ENCODE data around the gene HOXA6.

The HOXA6 gene

DNA sequence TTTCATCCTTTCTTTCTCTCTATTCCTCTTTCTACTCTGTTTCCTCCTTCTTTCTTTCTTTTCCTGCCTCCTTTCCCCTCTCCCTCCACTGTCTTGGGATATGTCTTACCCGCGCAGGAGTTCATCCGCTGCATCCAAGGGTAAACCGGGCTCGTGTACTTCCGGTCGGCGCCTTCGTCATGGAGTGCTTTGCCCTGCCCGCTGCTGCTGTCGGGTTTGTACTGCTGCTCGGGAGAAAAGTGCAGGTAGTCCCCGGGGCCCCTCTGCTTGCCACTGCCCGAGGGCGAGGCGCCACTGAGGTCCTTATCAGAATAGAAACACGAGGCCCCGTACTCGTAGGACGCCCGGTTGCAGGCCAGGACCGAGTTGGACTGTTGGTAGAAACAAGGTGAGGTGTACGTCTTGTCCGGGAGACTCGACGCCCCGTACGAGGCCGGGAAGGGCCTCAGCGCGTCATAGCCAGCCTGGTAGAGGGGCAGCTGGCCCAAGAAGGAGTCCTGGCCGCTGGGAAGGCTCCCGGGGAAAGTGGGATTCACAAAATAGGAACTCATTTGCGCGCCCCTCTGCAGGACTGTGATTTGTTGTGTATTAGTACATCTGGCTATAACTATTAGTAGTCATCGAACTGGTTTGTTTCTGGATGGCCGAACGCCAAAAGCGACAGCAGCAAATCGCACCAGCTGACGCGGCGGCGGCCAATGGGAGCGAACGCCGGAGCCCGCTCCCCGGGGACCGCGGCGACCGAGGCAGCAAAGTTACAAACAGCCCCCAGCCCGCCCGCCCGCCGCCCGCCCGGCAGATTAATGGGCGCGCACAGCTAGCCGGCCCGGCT lies at the start of gene HOXA6:
HOXA6 (minus strand) TSS at position 576 of the 832 bp plus-strand sequence; CDS start at position 551, 25 bp downstream.
- no peak for DNase-seq (ENCODE audit: low spot score)

DNA sequence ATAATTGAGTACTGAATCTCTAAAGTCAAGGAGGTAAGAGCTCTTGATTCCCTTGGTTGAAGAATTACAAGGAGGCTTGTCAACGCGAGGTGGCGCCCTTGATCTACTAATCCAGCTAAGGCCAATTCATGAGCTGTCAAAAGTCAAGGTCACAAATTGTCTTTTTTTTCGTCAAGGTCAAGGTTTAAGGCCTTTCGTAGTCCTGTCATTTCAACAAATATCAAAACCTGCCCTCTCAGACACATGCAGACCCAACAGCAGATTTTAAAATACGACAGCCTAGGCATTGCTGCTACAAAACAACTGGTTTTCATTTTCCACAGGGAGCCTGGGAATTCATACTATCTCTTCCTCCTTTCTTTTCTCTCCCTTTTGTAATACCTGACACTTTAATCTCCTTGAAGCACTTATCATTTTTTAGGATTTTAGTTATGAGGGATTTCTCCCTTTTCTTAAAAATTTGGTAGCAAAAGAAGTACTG lies 48.8 kb upstream of the HOXA6 start:
- DNase-seq (ENCODE audit: low spot score): peak; percentile 82

DNA sequence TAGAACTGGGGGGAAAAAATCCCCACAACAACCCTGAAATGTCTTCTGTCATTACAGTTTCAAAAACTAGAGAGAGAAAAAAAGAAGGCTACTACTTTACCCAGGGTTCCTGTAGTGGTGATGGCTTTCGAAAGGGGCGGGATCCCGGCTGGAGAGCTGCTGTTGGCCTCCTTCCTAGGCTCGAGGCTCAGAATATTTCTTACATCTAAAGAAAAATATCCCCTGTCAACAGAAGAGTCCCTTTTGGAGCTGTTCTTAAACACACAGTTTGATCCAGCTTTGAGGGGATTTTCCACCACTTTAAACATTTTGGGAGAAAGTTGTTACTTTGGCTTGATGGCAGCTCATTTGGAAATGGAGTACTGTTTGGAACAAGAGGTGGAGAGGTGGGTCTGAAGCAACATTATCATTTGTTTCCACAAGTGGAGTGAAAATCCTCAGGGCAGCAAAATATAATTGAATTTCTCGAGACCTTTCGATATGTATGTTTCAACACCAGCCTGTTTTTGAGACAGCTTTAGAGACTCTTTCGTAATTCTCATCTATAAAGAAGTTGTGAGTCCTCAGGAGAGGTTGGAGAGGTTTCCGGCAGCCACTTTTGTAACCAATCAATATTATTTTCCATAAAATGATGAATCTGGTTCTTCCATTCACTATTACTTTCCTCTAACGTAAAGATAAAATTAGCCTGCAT lies 47.3 kb upstream of the HOXA6 start:
- no peak for DNase-seq (ENCODE audit: low spot score)

DNA sequence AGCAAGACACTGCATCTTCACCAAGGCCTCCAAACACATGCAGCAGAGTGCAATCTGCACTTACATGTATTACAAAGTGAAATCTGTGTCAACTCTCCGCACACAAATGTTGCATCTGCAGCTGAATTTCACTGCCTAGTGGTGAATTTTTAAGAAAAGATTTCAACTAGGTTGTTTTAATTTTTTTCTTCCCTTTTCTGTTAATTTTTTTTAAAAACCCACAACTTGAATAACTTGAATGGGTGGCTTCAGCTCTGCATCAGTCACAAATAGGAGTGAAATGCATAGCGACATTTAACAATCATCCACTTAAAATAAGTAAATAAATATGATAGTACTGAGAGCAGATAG lies 46.4 kb upstream of the HOXA6 start:
- no peak for DNase-seq (ENCODE audit: low spot score)

DNA sequence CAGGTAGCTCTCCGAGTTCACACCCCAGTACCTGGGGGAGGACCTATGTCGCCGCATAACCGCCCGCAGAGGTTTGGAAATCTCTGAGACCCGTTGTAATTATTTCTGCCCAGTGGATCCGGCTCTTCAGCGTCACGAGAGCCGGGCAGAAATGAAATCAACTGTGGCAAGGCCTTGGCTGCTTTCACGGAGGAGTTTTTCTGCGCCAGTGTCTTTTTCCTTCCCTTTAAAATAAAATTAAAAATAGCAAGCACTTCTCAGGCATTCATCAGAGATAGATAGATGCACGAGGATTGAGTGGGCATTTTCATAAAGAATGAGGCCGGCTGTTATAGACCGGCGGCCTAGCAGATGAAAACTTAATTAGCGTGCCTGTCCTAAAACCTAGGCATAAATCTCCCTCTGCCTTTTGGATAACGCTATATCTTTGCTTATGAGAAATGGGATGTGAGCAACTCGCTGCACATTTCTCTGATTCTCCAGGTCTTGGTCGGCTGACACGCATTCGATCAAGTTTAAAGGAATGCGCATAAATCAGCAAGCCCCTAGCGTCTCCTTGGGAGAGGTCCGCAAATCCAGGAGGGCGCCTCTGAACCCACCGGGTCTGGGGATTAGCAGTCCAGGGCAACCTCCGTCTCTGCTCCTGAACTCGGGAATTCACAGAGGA lies 45.9 kb upstream of the HOXA6 start:
- no peak for DNase-seq (ENCODE audit: low spot score)

DNA sequence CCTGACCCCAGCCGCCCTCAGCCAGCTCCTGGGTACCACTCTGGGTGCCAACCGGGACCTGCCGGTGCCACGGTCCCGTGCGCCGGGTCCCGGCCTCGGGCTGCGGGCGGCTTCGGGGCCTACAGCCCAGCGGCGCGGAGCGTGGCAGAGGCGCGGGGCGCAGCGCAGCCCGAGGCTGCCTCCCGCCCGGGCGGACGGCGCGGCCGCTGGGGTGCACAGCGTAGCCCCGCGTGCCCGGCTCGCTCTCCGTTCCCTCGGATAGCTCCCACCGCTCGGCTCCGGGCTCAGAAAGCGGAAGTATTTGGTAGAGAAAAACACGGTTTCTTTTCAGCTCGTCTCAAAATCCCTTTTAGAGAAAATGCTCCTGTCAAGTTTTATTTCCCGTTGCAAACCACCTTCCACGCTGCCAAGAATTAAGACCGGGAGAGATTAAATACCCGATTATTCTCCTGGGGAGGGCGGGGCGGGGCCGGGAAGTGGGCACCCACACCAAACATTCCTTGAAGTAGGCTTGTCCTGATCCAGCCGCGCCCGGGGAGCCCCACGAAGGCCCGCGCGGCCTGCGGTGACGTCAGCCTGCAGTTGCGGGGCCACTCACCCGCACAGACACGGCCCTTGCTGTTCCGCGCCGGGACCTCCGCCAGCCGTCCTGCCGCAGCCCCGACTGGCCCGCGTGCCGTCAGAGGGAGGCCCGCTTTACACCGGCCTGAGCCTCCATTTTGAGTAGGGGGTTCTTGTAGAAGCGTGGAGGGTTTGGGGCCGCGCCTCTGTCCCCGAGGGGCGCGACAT lies 45.2 kb upstream of the HOXA6 start:
- DNase-seq (ENCODE audit: low spot score): no peak

DNA sequence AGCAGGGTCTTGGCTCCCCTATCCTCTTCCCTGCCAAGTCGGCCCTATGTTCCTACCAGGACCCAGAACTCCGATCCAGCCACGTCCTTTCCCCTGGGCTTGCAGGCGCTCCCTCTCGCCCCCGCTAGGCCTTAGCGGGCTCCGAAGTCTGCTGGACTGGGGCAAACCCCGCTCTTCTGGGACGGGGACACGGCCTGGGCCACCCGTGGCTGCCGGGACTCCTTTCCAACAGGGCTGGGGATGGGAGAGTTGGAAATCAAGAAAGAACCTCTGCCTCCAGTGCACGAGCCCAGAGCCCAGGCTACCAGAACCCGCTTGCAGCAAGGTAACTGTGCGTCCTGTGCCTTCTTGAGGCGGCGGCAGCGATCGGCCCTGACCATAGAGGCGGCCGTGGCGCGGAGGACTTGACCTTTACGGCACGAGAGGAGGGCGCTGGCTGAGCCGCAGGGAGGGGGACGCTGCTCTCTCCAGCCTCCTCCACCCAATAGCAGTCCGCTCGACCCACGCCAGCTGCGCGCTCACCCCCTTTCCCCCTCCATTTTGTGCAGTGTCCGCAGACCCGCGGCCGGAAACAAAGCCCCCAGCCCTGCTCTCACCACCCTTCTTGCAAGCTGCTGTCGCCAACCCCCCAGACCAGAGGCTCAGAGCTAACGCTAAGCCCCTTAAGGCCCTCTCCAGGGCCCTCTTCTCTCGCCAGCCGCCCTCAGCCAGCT lies 44.4 kb upstream of the HOXA6 start:
- DNase-seq (ENCODE audit: low spot score): no peak

DNA sequence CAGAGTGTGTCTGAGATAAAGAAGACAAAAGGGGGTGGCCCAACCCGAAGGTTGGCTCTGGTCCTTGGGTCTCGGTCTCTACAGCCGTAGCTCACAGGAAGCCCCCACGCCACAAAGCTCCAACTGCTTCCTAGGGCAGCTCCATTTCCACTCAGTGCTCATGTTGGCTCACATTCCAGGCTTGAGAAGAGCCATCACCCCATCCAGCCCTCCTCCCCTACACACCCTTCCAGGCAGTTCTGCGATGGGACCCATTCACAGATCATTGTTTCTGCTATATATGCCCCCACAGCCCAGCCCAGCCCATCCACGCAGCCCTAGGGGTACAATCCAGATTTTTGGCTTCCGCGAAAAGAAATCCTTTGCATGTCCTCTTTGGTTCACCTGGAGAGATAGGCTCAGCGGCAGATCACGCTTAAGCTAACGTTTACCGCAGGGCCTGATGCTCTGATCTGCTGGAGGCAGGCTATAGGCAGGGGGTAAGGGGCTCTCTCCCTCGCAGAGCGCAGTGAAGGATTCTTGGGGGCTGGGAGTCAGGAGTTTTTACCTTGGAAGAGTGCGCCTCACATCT lies 43.7 kb upstream of the HOXA6 start:
- DNase-seq (ENCODE audit: low spot score): no peak

DNA sequence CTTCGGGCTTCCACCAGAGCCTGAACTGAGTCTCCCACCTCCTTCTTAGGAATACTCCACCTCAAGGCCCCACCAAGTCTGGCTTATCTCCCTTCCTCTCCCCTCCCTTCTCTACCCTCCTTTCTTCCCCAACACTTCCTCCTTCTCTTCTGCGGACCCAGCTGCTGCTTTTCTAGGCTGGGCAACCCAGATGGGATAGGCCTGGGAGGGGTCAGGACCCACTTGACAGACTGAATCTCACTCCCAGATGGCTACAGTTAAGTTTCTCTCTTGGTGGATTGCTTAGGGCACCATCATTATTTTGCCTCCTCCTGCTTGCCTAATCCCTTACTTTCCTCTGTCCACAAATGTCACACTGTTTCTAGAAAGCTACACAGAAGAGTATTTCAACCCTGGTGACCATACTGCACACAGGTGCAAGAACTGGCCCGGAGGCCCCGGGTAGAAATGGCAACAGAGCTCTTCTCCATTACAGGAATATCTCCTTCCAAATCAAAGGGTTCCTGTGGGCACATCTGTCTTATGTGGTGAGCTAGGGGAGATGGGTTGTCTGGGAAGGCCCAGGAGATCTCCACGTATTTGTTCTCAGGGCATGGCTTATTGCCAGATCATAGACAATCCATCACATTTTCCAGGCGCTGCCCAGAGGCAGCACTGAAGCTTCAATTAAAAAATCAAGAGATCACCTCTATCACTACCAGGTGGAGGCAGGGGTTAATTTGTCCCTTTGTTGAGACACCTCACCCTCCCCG lies 42.6 kb upstream of the HOXA6 start:
- DNase-seq (ENCODE audit: low spot score): no peak

DNA sequence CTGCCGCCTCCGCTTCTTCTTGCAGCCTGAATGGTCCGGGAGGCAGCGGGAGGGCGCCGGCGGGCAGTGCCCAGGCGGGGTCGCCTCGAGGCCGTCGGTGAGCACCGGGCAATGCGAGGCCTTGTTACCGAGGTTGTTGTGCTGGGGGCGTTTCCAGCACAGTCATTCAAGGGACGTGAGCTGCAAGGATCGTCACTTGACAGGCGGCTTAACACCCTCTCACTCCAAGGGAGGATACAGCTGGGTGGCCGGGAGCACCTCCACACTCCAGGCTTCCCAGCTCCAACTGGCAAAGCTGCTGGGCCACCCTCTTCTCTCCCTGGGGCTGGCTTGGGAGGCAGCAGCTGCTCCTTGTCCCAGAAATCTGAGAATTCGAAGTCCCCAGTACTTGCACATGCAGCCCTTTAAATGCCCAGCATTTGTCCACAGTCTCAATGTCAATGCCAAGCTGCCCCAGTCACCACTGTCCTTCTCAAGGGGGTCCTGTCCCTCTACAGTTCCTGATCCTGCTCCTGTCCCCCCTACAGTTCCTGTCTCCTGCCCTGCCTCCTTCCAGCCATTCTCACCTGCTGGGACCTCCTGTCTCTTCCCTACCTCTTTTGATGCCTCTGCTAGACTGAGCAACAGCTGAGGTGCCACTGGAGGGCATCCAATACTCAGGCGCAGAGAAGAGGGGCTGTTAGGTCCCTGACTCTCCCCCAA lies 41.9 kb upstream of the HOXA6 start:
- DNase-seq (ENCODE audit: low spot score): no peak

DNA sequence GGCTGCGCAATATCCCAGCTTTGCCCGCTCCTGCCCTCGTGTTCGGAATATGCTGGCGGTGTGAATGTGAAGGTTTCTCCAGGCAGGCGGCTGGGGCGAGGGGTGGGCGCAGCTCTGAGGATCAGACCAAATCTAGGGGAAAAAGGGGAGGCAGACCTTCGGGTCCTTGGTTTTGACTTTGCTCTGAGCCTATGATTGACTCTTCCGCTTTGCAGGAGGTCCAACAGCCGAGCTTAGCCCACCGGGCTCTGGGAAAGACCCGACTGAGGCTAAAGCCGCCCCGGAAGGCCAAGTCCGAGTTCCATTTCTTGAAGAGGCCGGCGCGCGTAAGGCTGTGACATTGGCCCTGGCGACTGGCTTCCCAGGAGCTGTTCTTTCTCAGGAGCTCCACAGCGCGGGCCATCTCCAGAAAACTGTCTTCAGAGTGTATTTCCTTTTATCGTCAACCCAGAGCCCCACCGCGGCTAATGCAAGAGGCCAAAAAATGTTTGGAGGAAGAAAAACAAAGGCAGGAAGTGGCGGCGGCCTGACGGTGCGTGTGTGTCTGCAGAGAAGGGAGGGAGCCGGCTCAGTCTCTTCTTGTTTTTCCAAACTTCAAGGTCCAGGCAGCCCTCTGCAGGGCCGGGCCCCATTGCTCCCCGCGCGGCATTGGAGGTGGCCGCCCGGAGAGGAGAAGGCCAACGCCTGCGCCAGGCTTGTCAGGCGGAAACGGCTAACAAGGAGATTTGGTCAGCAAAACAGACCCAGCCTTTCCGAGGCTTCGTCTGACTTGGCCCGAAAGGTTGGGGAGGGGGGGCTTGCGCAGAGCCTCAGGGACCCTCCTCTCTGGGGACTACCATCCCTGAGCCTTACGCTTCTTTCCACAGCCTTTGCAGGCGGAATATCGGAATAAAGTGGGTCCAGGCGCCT lies 41.1 kb upstream of the HOXA6 start:
- DNase-seq (ENCODE audit: low spot score): no peak

DNA sequence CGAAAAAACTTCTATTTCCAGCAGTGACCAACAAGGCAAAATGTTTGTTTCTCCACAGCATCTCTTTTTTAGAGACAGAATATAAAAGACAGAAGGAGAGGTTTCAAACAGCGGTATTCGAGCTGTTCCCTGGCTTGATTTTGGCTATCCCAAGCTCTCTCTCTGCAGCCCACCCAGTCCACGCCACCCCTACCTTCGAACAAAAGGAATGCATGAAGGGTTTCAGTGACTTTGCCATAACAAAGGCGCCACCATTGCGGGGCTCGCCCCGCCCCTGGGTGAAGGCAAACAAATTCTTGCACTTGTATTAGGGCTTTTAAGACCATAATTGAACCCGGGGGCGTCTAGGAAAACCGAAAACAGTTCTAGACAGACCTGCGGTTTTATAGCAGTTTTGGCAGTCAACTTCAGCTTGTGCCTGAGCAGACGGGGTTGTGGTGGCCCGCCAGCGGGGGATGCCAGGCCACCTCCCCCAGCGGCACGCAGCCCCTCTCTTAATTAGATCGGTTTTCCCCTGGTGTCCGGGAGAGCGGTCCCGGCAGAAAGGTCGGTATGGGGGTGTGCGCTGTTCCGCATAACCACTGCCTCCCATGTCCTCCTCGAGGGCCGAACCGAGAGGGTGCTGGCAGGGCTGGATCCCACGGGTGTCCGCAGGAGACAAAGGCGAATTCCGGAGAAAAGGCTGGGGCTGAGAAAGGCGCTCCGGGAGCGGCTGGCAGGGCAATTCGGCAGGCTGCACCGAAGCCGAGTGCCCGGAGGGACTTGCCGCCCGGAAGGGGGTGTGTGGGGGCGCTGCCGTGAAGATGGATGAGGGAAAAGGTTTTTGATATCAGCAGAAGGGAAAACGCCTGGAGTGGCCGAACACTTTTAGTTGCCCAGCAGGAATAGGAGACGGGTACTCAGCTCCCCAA lies 40.2 kb upstream of the HOXA6 start:
- DNase-seq (ENCODE audit: low spot score): no peak

DNA sequence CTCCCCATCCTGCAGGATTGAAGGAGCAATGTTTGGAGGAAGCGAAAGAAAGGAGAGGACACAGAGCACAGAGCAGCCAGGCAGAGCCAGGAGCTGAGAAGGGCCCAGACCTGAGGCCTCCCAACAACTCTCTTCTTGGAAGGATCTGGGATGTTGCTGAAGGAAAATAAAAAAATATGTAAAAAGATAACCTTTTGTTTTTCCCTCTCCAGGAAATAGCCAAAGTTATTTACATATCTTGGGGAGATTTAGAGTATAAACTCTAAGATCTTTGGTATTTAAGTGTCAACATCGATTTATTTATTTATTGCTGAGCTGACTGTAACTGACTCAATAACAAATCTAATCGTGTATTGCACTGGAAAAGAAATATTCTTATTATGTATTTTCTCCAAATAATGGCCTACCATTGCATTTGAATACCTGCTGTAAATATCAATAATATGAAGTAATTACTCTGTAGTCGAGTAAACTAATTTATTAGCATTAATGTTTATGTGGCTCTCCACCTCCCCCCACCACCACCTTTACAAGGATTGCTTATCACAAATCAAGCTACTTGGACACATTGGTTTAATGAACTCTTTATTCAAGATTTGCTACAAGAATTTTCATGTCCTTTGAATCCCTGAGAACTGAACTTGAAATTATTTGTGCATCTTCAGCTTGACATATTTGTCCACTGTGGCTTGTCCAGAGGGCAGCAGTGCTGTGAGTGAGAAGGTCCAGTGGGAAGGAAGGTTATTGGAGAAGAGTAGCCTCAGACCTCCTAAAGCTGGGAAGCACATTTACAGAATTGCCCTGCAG lies 39.3 kb upstream of the HOXA6 start:
- no peak for DNase-seq (ENCODE audit: low spot score)

DNA sequence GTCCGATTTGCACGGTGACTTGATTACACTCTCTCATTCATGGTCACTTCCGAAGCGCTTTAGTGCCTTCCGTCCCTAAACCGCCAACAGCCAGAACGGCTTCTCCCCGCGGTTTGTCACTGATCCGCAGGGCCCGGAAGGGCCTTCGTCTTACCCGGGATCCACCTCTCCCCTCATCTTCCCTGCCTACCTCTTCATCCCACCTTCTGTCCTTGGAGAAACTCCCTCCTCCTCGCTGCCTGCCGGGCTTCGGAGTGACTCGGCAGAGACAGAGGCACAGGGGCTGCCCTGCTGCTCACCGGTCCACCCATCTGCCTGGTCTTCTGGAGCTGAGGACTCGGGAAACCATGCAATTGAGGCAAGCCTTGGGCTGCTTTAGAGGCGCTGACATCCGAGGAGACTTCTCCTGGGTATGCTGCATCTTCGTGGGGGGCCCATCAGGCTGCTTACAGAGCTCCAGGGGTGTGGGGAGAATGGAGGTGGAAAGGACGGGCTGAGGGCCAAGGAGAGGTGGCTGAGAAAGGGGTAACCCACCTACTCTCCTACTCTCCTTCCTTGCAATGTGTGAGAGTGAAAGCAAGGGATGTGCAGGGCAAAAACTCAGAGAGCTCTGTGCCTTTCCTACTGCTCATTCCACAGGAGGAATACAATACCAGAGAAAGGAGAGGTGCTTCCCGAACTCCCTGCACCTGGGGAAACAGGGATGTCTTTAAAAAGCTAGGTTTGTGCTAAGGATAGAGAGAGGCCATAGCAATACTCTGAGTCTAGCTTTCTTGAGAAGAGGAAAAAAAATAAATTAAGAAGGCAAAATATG lies 38.5 kb upstream of the HOXA6 start:
- DNase-seq (ENCODE audit: low spot score): no peak

DNA sequence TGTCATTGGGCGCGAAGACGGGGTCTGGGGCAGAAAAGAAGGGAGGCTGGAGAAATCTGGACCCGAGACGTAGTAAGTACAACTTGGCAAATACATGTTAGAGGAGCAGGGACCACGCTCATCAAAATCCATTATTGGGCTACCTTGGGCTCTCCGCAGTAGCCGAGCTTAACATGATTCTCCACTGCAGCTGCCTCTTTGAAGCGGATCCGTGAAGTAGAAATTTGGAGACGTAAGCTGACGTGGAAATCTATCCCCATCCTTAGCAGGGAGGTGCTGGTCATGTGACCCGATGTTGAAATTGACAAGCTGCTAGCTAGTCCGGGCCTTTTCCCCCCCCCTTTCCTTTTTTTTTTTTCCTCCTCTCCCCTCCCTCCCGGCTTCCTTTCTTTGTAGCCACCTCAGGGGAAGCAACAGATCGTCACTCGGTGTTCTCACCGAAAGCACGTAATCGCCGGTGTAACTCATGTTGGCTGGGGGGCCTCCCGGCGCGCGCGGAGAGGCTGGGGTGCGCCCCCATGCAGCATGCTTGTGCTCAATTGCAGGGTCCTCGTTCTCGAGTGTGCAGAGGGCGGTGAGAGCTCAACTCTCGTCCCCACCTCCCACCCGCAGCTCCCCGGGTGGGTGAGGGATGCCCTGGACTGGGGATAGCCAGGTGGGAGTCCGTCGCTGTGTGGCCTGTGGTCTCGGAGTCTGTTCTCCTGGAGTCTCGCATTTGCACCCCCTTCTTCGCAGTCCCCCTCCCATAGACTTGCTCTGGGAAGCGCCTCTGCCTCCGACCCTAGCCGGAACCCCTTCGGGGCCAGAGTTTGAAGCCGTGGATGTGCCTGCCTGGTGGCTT lies 37.7 kb upstream of the HOXA6 start, which contains the start of gene HOXA11:
HOXA11 (minus strand) TSS at position 220 of the 841 bp plus-strand sequence; CDS start at position 132, 88 bp downstream.
- DNase-seq (ENCODE audit: low spot score): no peak
